Measurements from ENCODE around the gene ABL2.
A peak's percentile ranks its signal among the peaks of the same experiment; 100 is the strongest.
"Not testable (repeated sequence)": the region's sequence is repeated elsewhere in the genome, so short reads cannot be mapped to it uniquely, and the experiment has no call there.

ABL2 gene

GRCh38 chr1:179213317-179213716 is 16.2 kb downstream of the ABL2 start:
- DNase-seq = not testable (repeated sequence)

GRCh38 chr1:179208681-179209477 is 20.6 kb downstream of the ABL2 start:
- no peak for DNase-seq

- DNase-seq = peak; percentile 62 to 77
Observed at GRCh38 chr1:179206812-179207211, 22.7 kb downstream of the ABL2 start.

GRCh38 chr1:179205284-179205683 is 24.2 kb downstream of the ABL2 start:
- no peak for DNase-seq

- DNase-seq = no peak
Observed at GRCh38 chr1:179202161-179202560, 27.3 kb downstream of the ABL2 start.

GRCh38 chr1:179200586-179200985 is 28.9 kb downstream of the ABL2 start:
- DNase-seq = no peak

GRCh38 chr1:179197690-179198297 is 31.7 kb downstream of the ABL2 start:
- no peak for DNase-seq

- not testable (repeated sequence) for DNase-seq
Observed at GRCh38 chr1:179195857-179196256, 33.6 kb downstream of the ABL2 start.

GRCh38 chr1:179195376-179195775 is 34.1 kb downstream of the ABL2 start:
- DNase-seq = no peak

- DNase-seq = no peak
Observed at GRCh38 chr1:179194068-179194537, 35.4 kb downstream of the ABL2 start.

- DNase-seq = no peak
Observed at GRCh38 chr1:179190861-179191260, 38.6 kb downstream of the ABL2 start.

GRCh38 chr1:179187735-179188471 is 41.6 kb downstream of the ABL2 start:
- DNase-seq = no peak

GRCh38 chr1:179187043-179187442 is 42.4 kb downstream of the ABL2 start:
- DNase-seq = no peak

GRCh38 chr1:179184403-179184802 is 45.1 kb downstream of the ABL2 start:
- no peak for DNase-seq

- no peak for DNase-seq
Observed at GRCh38 chr1:179183857-179184256, 45.6 kb downstream of the ABL2 start.

- DNase-seq = no peak
Observed at GRCh38 chr1:179178950-179179349, 50.5 kb downstream of the ABL2 start.

- no peak for DNase-seq
Observed at GRCh38 chr1:179178183-179178582, 51.3 kb downstream of the ABL2 start.

- no peak for DNase-seq
Observed at GRCh38 chr1:179177615-179178014, 51.9 kb downstream of the ABL2 start.

- peak in 1 of 2 experiments; percentile 29 for DNase-seq
Observed at GRCh38 chr1:179177182-179177581, 52.3 kb downstream of the ABL2 start.

- peak in 1 of 2 experiments; percentile 22 for DNase-seq
Observed at GRCh38 chr1:179175011-179175841, 54.3 kb downstream of the ABL2 start.

- not testable (repeated sequence) for DNase-seq
Observed at GRCh38 chr1:179170468-179170770, 59.1 kb downstream of the ABL2 start.

- peak in 1 of 2 experiments; percentile 55 for DNase-seq
Observed at GRCh38 chr1:179169616-179170467, 59.6 kb downstream of the ABL2 start.

All from NCI-H446 (cell line).